HepG2 (cell line): ENCODE data around the gene ACVR1B. TPM values are rescaled to one million over a fixed set of nuclear protein-coding genes. Genes with fewer than 3 reads are reported as not detected.
A peak's percentile ranks its signal among the peaks of the same experiment; 100 is the strongest.

ENCODE experiments used
- ATAC-seq: fragments of 200-7000 bp; cut with Tn5 transposase; 3 replicates; pipeline ENCODE4 v1.9.1; 2020; ENCODE audit warnings: mild to moderate bottlenecking, moderate library complexity
- BruUV-seq: library from RNA; stranded (reverse); fragments of 400-500 nt; replicated peaks from 2 replicates; lab custom pipeline; 2021; lab: Mats Ljungman, UMichigan
- CTCF ChIA-PET: fragments of 300-600 bp; formaldehyde crosslinking; extraction: SDS; loops from one replicate; lab custom pipeline; 2021; ENCODE audit warnings: low total read pairs, inconsistent platforms, low intra/inter-chr PET ratio; lab: Yijun Ruan, JAX
- POLR2A ChIA-PET: fragments of 350-600 bp; sonication (Branson Sonifier 250); formaldehyde crosslinking; loops from one replicate; lab custom pipeline; 2020; ENCODE audit warnings: antibody characterized with exemption, inconsistent platforms; lab: Yijun Ruan, JAX
- DNase-seq: peaks from one replicate; pipeline ENCODE4 v3.0.0-alpha.2; 2015; ENCODE audit warnings: low spot score
- FAIRE-seq: peaks from 3 replicates; lab custom pipeline; 2011; peaks lifted over from hg19 to GRCh38; lab: Jason Lieb, UNC
- H2AFZ ChIP-seq: one replicate; pipeline ENCODE4 v1.6.1; 2011; ENCODE audit warnings: low read length, inconsistent platforms
- H3K27ac ChIP-seq: fragments of 300-600 bp; 3 replicates; pipeline ENCODE4 v1.8.0; 2011; ENCODE audit warnings: mixed run types, mild to moderate bottlenecking, mixed read lengths, low read length, inconsistent platforms; ENCODE audit not compliant: insufficient read depth; ENCODE audit errors: extremely low read length
- H3K27me3 ChIP-seq, 2 experiments: fragments of 200-600 bp in 1 of 2; 2 replicates in 1 of 2; 3 replicates in 1 of 2; pipeline versions ENCODE4 v1.6.0 to v1.8.0; 2011; ENCODE audit warnings: low read length in 2 of 2, mild to moderate bottlenecking in 2 of 2, moderate library complexity in 2 of 2, inconsistent platforms in 1 of 2; ENCODE audit not compliant: insufficient read depth in 2 of 2, control insufficient read depth in 1 of 2
- H3K36me3 ChIP-seq, 2 experiments: fragments of 200-600 bp in 1 of 2; replicated peaks in 1 of 2; 2 replicates in 1 of 2; 3 replicates in 1 of 2; pipeline versions ENCODE4 v1.5.1 to v1.8.0; 2011; ENCODE audit warnings: low read length in 2 of 2, inconsistent platforms in 1 of 2; ENCODE audit not compliant: insufficient read depth in 2 of 2, control insufficient read depth in 1 of 2
- H3K4me1 ChIP-seq: 2 replicates; pipeline ENCODE4 v1.5.1; 2012; ENCODE audit warnings: low read length, inconsistent platforms; ENCODE audit not compliant: insufficient read depth
- H3K4me2 ChIP-seq: 2 replicates; pipeline ENCODE4 v1.6.0; 2011; ENCODE audit warnings: low read depth, low read length, inconsistent platforms
- H3K4me3 ChIP-seq, 3 experiments: fragments of 200-600 bp in 1 of 3; sonication (generic), shearing (Covaris generic) in 1 of 3; replicated peaks in 1 of 3; 2 replicates each; pipeline ENCODE4 v1.5.1; 2011 to 2016; ENCODE audit warnings: low read length in 3 of 3, inconsistent platforms in 2 of 3, low read depth in 2 of 3, mild to moderate bottlenecking in 2 of 3, control low read depth in 1 of 3, mixed read lengths in 1 of 3; ENCODE audit not compliant: insufficient read depth in 1 of 3
- H3K79me2 ChIP-seq: one replicate; pipeline ENCODE4 v1.6.1; 2011; ENCODE audit warnings: low read length, inconsistent platforms; ENCODE audit not compliant: insufficient read depth
- H3K9ac ChIP-seq: 2 replicates; pipeline ENCODE4 v1.6.0; 2011; ENCODE audit warnings: mild to moderate bottlenecking, low read depth, low read length, inconsistent platforms; ENCODE audit not compliant: insufficient read depth
- H3K9me3 ChIP-seq: 2 replicates; pipeline ENCODE4 v1.5.1; 2012; ENCODE audit warnings: mild to moderate bottlenecking, low read length
- H4K20me1 ChIP-seq: 2 replicates; pipeline ENCODE4 v1.6.0; 2011; ENCODE audit warnings: inconsistent platforms, mild to moderate bottlenecking, low read length, moderate library complexity; ENCODE audit not compliant: insufficient read depth
- FOSL1 ChIP-seq: sonication (generic); formaldehyde crosslinking; IDR thresholded peaks from 2 replicates; pipeline ENCODE4 v1.9.0; 2021; ENCODE audit warnings: missing genetic modification reagents, borderline replicate concordance
- HIVEP1 ChIP-seq: sonication (generic); formaldehyde crosslinking; IDR thresholded peaks from 2 replicates; pipeline ENCODE4 v1.4.0; 2020; ENCODE audit warnings: mild to moderate bottlenecking, missing genetic modification reagents
- IKZF1 ChIP-seq: fragments of 450-650 bp; IDR thresholded peaks from 2 replicates; pipeline ENCODE4 v1.7.1; 2016
- NFYB ChIP-seq: sonication (generic); formaldehyde crosslinking; IDR thresholded peaks from 2 replicates; pipeline ENCODE4 v1.4.0; 2020; ENCODE audit warnings: missing genetic modification reagents
- SRF ChIP-seq: IDR thresholded peaks from 2 replicates; pipeline ENCODE4 v1.6.1; 2011; ENCODE audit warnings: mild to moderate bottlenecking, low read depth, low read length, moderate library complexity
- TAF1 ChIP-seq: sonication (generic); formaldehyde crosslinking; IDR thresholded peaks from 2 replicates; pipeline ENCODE4 v1.4.0; 2020; ENCODE audit warnings: missing genetic modification reagents
- ZBTB1 ChIP-seq: sonication (generic); formaldehyde crosslinking; IDR thresholded peaks from 2 replicates; pipeline ENCODE4 v1.4.0; 2020; ENCODE audit warnings: missing genetic modification reagents, borderline replicate concordance
- ZBTB10 ChIP-seq: sonication (generic); formaldehyde crosslinking; IDR thresholded peaks from 2 replicates; pipeline ENCODE4 v1.4.0; 2020; ENCODE audit warnings: missing genetic modification reagents, borderline replicate concordance
- ZBTB33 ChIP-seq: sonication (generic); formaldehyde crosslinking; IDR thresholded peaks from 2 replicates; pipeline ENCODE4 v1.4.0; 2020; ENCODE audit warnings: missing genetic modification reagents
- ZNF224 ChIP-seq: sonication (generic); formaldehyde crosslinking; IDR thresholded peaks from 2 replicates; pipeline ENCODE4 v1.5.0; 2020; ENCODE audit warnings: mild to moderate bottlenecking, missing genetic modification reagents
- ZNF230 ChIP-seq: sonication (generic); formaldehyde crosslinking; IDR thresholded peaks from 2 replicates; pipeline ENCODE4 v1.4.0; 2020; ENCODE audit warnings: mild to moderate bottlenecking, missing genetic modification reagents
- ZNF597 ChIP-seq: sonication (generic); formaldehyde crosslinking; IDR thresholded peaks from 2 replicates; pipeline ENCODE4 v1.5.0; 2020; ENCODE audit warnings: missing genetic modification reagents
- WGBS: methylation state at CpG from one replicate; pipeline ENCODE4 v1.1.6; 2017; ENCODE audit warnings: low lambda C conversion rate; 5-methylcytosine and 5-hydroxymethylcytosine counted together
- in situ Hi-C: cut with HindIII; loops from 2 replicates; pipeline ENCODE4 v1.10.0; 2017; ENCODE audit warnings: low pct_unique_long_range_greater_than_20kb; ENCODE audit not compliant: extremely low pct_ligation_motif_present
- intact Hi-C: fragments of 100-400 bp; cut with micrococcal nuclease; formaldehyde crosslinking; loops from one replicate; pipeline ENCODE4 v1.10.0; 2022; ENCODE audit not compliant: unreplicated experiment
- polyA plus RNA-seq, 8 experiments: library from polyadenylated mRNA; depleted of rRNA in 3 of 8; stranded (reverse) in 7 of 8; unstranded in 1 of 8; fragments of >200 nt; fragmentation: Illumina TruSeq in 4 of 8; extraction: Trizol in 4 of 8; gene quantifications; 2 replicates each; pipeline versions ENCODE4 v1.2.1 to v1.2.3, GENCODE V29; 2011 to 2016; ENCODE audit warnings: low read depth in 4 of 8, missing spikeins in 1 of 8, mixed read lengths in 1 of 8; ENCODE audit not compliant: insufficient read depth in 1 of 8
- total RNA-seq, 5 experiments: library from RNA; depleted of rRNA; stranded (reverse); fragments of >200 nt; fragmentation: Illumina TruSeq; extraction: Trizol; gene quantifications; 2 replicates each; pipeline ENCODE4 v1.2.3, GENCODE V29; 2016; ENCODE audit warnings: low read depth in 1 of 5

Gene ACVR1B
- total and polyA plus RNA-seq, 2 of the 13 experiments (the other 11 are each of a cell fraction or from before 2014, with no cell fraction given): 8.9 to 12.1 TPM

GRCh38 chr12:52032446-52032803 lies 80.9 kb downstream of the ACVR1B start:
- no peaks in the 10 kb centered on the region for H3K9me3 ChIP-seq
- intact Hi-C loops (no loop called here), in situ Hi-C loops (no loop called here)
- H3K4me1 ChIP-seq: peaks cover 30% of the 10 kb centered on the region
- POLR2A ChIA-PET: interaction anchor here (0.5 to 2.4 kb wide), 15 partner anchors 10 to 1236 kb away, joined by 3 to 34 read pairs (median 5); partner anchors contain the start of genes ATG101, KRT18 and NR4A1
- TSS peak; percentile 75 for BruUV-seq
- ATAC-seq: peak; percentile 24; the same call in 1 of the 3 replicates
- peak overlapping the region; percentile 30 to 34 (median 31); a peak in 5 of 6 replicates for H3K4me3 ChIP-seq
- WGBS: 2% methylated on average over 5 of the region's 5 CpGs
- no peaks in the 10 kb centered on the region for H4K20me1 ChIP-seq
- H3K4me2 ChIP-seq: peak overlapping the region; percentile 85
- H3K27ac ChIP-seq: no peak overlapping the region
- FAIRE-seq: no peak
- no peaks in the 10 kb centered on the region for H3K79me2 ChIP-seq
- H2AFZ ChIP-seq: peak overlapping the region; percentile 20
- peaks cover 1 to 37% of the 10 kb centered on the region in 2 experiments; a peak in 4 of 5 replicates for H3K27me3 ChIP-seq
- peak overlapping the region; percentile 39; the same call in 1 of the 2 replicates for H3K9ac ChIP-seq
- H3K36me3 ChIP-seq: no peaks in the 10 kb centered on the region
- no peak for DNase-seq
- TF ChIP-seq ZBTB33 (CRISPR knock-in tag): no peak
- CTCF ChIA-PET: no interaction called here

- H3K27ac ChIP-seq: no peak overlapping the region
- BruUV-seq: no TSS peak
- intact Hi-C loops (no loop called here), in situ Hi-C loops (no loop called here)
- FAIRE-seq (peak; percentile 89), ATAC-seq (peak; percentile 96), DNase-seq (peak; percentile 90)
- peak overlapping the region; percentile 31 to 51 (median 37); a peak in 5 of 6 replicates for H3K4me3 ChIP-seq
- H3K79me2 ChIP-seq: no peaks in the 10 kb centered on the region
- peak overlapping the region; percentile 20 for H2AFZ ChIP-seq
- ChIA-PET CTCF (no interaction called here), POLR2A (interaction anchor here (0.5 to 2.4 kb wide), 17 partner anchors 9 to 1237 kb away, joined by 3 to 34 read pairs (median 4); partner anchors contain the start of genes ATG101, KRT18 and NR4A1)
- H3K9ac ChIP-seq: peak overlapping the region; percentile 64; the same call in 1 of the 2 replicates
- peak overlapping the region; percentile 85 for H3K4me2 ChIP-seq
- peaks cover 3 to 40% of the 10 kb centered on the region in 2 experiments; a peak in 4 of 5 replicates for H3K27me3 ChIP-seq
- no peaks in the 10 kb centered on the region for H3K36me3 ChIP-seq
- no peaks in the 10 kb centered on the region for H3K9me3 ChIP-seq
- H3K4me1 ChIP-seq: peaks cover 35% of the 10 kb centered on the region
- no peaks in the 10 kb centered on the region for H4K20me1 ChIP-seq
- 5% methylated on average over 11 of the region's 48 CpGs for WGBS
- TF ChIP-seq NFYB (peak; percentile 84), FOSL1 (no peak), IKZF1 (no peak), ZNF597 (no peak), ZNF230 (CRISPR knock-in tag) (no peak), SRF (no peak), TAF1 (CRISPR knock-in tag) (no peak), ZBTB10 (CRISPR knock-in tag) (0 out of 2 replicates have a peak, but pooled peaks have one; percentile 24), ZBTB1 (CRISPR knock-in tag) (no peak), ZNF224 (CRISPR knock-in tag) (no peak), HIVEP1 (CRISPR knock-in tag) (peak; percentile 99)
Measured at GRCh38 chr12:52032804-52033445, 81.4 kb downstream of the ACVR1B start.
